Aorta (tissue), 5 donors: ENCODE measurements around the gene SAP130. TPM values are rescaled to one million over a fixed set of nuclear protein-coding genes. Genes with fewer than 3 reads are reported as not detected.

Experiments used
- ATAC-seq: fragments of 200-7000 bp; cut with Tn5 transposase; one replicate; pipeline ENCODE4 v1.9.1; 2022; ENCODE audit warnings: moderate library complexity; ENCODE audit not compliant: low FRiP score
- DNase-seq, 2 donors: peaks; one replicate each; pipeline ENCODE4 v3.0.0-alpha.2; 2020
- H3K27ac ChIP-seq, 2 donors: one replicate each; pipeline ENCODE4 v1.5.1; 2013; ENCODE audit warnings: low read length in 2 of 2, mild to moderate bottlenecking in 2 of 2, moderate library complexity in 2 of 2, control low read depth in 1 of 2, inconsistent platforms in 1 of 2, low read depth in 1 of 2
- H3K27me3 ChIP-seq, 2 donors: one replicate each; pipeline ENCODE4 v1.6.1; 2013; ENCODE audit warnings: control low read depth in 1 of 2, low read length in 1 of 2, mild to moderate bottlenecking in 1 of 2, moderate library complexity in 1 of 2; ENCODE audit not compliant: insufficient read depth in 2 of 2, control insufficient read depth in 1 of 2
- H3K36me3 ChIP-seq, 2 donors: one replicate each; pipeline ENCODE4 v1.6.1; 2013; ENCODE audit warnings: control low read depth in 1 of 2, low read length in 1 of 2, mild to moderate bottlenecking in 1 of 2; ENCODE audit not compliant: insufficient read depth in 2 of 2, control insufficient read depth in 1 of 2
- H3K4me1 ChIP-seq, 2 donors: one replicate each; pipeline ENCODE4 v1.6.1; 2013; ENCODE audit warnings: low read length in 2 of 2, control low read depth in 1 of 2, mild to moderate bottlenecking in 1 of 2, moderate library complexity in 1 of 2; ENCODE audit not compliant: insufficient read depth in 2 of 2, control insufficient read depth in 1 of 2
- H3K4me3 ChIP-seq, 2 donors: one replicate each; pipeline ENCODE4 v1.5.1; 2013; ENCODE audit warnings: low read length in 2 of 2, control low read depth in 1 of 2, mild to moderate bottlenecking in 1 of 2
- H3K9me3 ChIP-seq: one replicate; pipeline ENCODE4 v1.6.1; 2013; ENCODE audit warnings: mild to moderate bottlenecking, low read length; ENCODE audit not compliant: control insufficient read depth
- WGBS, 2 donors: extraction: QIAGEN DNeasy Blood & Tissue Kit; methylation state at CpG; one replicate each; pipeline ENCODE4 v1.1.7; 2013; 5-methylcytosine and 5-hydroxymethylcytosine counted together
- intact Hi-C, 2 donors: fragments of 100-400 bp; cut with DNase I; formaldehyde crosslinking; loops; one replicate each; pipeline versions ENCODE4 v1.14.2 to v1.15.0; 2022
- polyA plus RNA-seq, 2 donors: library from polyadenylated mRNA; stranded (reverse); fragments of 200-250 nt; gene quantifications; one replicate each; pipeline ENCODE4 v1.2.3, GENCODE V29; 2013
- total RNA-seq, 2 donors: library from RNA; stranded (reverse); fragmentation: NEBNext Ultra II Directional; extraction: Animal tissue kit (Norgen Biotek cat#: 25700); gene quantifications; one replicate each; pipeline ENCODE4 v1.2.1, GENCODE V29; 2021
- donor health status: healthy with polysubstance abuse.
- donor health status: Bipolar disorder and iron deficiency.
- donor health status: DM: no; HTN: no; CAD: no.
- donor health status: DM: no; HTN: no; CAD: no.
- donor health status: DM: yes; HTN: yes; CAD: no.

SAP130 gene
- total and polyA plus RNA-seq, 4 donors, result 3.6 to 23.8 (median 16.3) TPM

DNA sequence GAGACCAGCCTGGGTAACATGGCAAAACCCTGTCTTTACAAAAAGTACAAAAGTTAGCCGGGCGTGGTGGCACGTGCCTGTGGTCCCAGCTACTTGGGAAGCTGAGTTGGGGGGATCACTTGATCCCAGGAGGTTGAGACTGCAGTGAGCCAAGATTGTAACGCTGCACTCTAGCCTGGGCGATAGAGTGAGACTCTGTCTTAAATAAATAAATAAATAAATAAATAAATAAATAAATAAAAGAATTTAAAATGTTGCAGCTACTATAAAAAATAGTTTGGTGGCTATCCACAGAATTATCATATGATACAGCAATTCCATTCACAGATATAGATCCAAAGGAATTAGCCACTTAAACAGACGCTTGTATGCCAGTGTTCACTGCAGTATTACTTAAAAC lies 92.5 kb downstream of the SAP130 start:
- intact Hi-C loops, result no loop called here
- H3K36me3 ChIP-seq, result no peaks in the 10 kb centered on the region
- no peaks in the 10 kb centered on the region for H3K4me1 ChIP-seq
- no peak for DNase-seq
- 89 to 91% methylated on average over 6 of the region's 6 CpGs for WGBS, 2 donors
- no peaks in the 10 kb centered on the region for H3K9me3 ChIP-seq
- no peak overlapping the region for H3K4me3 ChIP-seq
- H3K27ac ChIP-seq, result no peak overlapping the region
- ATAC-seq, result no peak
- H3K27me3 ChIP-seq, result no peaks in the 10 kb centered on the region

DNA sequence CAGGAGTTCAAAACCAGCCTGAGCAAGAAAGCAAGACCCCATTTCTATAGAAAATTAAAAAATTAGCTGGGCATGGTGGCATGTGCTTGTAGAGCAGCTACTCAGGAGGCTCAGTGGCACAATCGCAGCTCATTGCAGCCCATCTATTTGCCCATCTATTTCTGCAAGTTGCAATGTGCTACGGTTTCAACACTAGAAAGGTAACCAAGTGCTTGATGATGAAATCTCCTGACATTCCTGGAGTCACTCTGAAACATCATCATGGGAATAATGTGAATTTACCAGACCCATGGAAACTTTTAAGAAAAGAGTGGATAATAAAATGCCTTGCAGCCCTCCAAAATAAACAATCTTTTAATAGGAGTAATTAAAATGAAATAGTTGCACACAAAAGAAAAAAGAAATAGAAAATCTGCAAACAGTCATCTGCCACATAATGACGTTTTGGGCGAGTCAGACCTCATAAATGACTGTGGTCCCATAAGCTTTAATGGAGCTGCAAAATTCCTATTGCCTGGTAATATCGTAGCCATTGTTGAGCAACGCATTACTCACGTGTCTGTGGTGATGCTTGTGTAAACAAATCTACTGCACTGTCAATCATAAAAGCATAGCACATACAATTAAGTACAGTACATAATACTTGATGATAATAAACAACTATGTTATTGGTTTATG lies 95.5 kb downstream of the SAP130 start:
- intact Hi-C loops, result no loop called here
- H3K36me3 ChIP-seq, result no peaks in the 10 kb centered on the region
- H3K4me3 ChIP-seq, result no peak overlapping the region
- ATAC-seq (no peak), DNase-seq (no peak)
- no peak overlapping the region for H3K27ac ChIP-seq
- no peaks in the 10 kb centered on the region for H3K27me3 ChIP-seq
- WGBS, 2 donors, result 79 to 82% methylated on average over 7 of the region's 7 CpGs
- H3K4me1 ChIP-seq, result no peaks in the 10 kb centered on the region
- H3K9me3 ChIP-seq, result no peaks in the 10 kb centered on the region

DNA sequence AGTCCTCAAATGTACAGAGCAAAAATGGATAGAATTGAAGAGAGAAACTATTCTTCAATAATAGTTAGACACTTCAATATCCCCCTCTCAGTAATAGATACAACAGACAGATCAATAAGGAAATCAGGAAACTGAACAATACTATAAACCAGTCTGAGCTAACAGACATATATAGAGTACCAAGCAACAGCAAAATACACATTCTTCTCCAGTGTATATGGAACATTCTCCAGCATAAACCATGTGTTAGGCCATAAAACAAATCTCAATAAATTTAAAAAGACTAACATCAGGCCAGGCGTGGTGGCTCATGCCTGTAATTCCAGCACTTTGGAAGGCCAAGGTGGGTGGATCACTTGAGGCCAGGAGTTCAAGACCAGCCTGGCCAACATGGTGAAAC lies 98.4 kb downstream of the SAP130 start:
- WGBS, 2 donors, result 81 to 88% methylated on average over 1 of the region's 1 CpG
- Histone ChIP-seq H3K4me3 (no peak overlapping the region), H3K27me3 (no peaks in the 10 kb centered on the region), H3K27ac (no peak overlapping the region), H3K36me3 (no peaks in the 10 kb centered on the region), H3K9me3 (no peaks in the 10 kb centered on the region), H3K4me1 (no peaks in the 10 kb centered on the region)
- DNase-seq (no peak), ATAC-seq (no peak)
- intact Hi-C loops, result no loop called here

DNA sequence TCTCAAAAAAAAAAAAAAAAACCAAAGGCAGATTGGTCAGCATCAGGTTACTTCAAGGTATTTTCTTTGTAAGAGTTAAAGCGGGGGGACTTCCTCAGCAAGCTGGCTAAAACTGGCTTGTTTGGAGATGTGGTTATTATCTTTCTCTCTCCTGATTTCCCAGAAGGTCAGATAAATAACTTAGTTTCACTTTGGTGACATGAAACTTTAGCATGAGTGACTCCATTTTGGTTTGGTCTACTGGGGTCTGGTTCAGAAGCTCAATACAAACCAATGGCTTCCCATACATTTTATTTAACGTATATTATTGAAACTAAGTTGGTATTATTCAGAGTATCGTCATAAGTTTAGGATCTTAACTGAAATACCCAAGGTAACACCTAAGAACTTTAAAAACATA lies 100.5 kb downstream of the SAP130 start:
- Histone ChIP-seq H3K36me3 (no peaks in the 10 kb centered on the region), H3K27ac (no peak overlapping the region), H3K27me3 (no peaks in the 10 kb centered on the region), H3K9me3 (no peaks in the 10 kb centered on the region), H3K4me3 (no peak overlapping the region), H3K4me1 (no peaks in the 10 kb centered on the region)
- ATAC-seq, result no peak
- WGBS, 2 donors, result 93% methylated on average over 3 of the region's 3 CpGs
- intact Hi-C loops, result no loop called here
- DNase-seq, result no peak

DNA sequence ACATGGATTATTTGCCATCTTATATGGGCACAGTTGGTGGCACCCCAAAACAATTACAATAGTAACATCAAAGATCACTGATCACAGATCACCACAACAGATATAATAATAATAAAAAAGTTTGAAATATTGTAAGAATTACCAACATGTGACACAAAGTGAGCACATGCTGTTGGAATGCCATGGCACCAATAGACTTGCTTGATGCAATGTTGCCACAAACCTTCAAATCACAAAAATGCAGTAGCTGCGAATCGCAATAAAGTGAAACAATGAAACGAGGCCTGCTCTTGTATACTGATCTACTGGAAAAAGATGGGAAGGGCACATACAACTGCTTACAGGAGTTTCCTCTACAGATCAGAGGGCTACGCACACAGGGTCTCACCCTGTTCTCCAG lies 109.9 kb downstream of the SAP130 start:
- Histone ChIP-seq H3K27me3 (no peaks in the 10 kb centered on the region), H3K4me3 (no peak overlapping the region), H3K27ac (no peak overlapping the region), H3K4me1 (no peaks in the 10 kb centered on the region), H3K9me3 (no peaks in the 10 kb centered on the region), H3K36me3 (no peaks in the 10 kb centered on the region)
- ATAC-seq, result no peak
- DNase-seq, result no peak
- WGBS, 2 donors, result 97 to 98% methylated on average over 4 of the region's 4 CpGs
- intact Hi-C loops, result no loop called here

DNA sequence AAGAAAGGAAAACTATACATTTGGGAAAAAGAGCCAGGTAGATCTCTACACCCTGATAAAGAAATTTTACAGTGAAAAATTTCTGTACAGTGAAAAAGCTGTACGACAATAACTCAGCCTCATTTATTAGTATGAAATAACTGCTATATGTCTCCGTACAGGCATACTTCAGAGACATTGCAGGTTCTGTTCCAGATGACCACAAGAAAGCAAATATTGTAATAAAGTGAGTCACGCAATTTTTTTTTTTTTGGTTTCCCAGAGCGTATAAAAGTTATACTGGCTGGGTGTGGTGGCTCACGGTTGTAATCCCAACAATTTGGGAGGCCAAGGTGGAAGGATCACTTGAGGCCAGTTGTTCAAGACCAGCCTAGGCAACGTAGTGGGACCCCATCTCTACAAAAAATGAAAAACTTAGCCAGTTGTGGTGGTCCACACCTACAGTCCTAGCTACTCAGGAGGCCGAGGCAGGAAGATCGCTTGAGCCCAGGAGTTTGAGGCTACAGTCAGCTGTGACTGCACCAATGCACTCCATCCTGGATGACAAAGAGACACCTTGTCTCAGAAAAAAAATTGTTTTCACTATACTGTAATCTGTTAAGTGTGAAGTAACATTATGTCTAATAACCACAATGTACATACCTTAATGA lies 113.9 kb downstream of the SAP130 start:
- H3K27ac ChIP-seq, result no peak overlapping the region
- H3K36me3 ChIP-seq, result no peaks in the 10 kb centered on the region
- H3K4me3 ChIP-seq, result no peak overlapping the region
- WGBS, 2 donors, result 91% methylated on average over 8 of the region's 8 CpGs
- intact Hi-C loops, result no loop called here
- H3K27me3 ChIP-seq, result no peaks in the 10 kb centered on the region
- no peaks in the 10 kb centered on the region for H3K9me3 ChIP-seq
- H3K4me1 ChIP-seq, result no peaks in the 10 kb centered on the region
- ATAC-seq (no peak), DNase-seq (no peak)

DNA sequence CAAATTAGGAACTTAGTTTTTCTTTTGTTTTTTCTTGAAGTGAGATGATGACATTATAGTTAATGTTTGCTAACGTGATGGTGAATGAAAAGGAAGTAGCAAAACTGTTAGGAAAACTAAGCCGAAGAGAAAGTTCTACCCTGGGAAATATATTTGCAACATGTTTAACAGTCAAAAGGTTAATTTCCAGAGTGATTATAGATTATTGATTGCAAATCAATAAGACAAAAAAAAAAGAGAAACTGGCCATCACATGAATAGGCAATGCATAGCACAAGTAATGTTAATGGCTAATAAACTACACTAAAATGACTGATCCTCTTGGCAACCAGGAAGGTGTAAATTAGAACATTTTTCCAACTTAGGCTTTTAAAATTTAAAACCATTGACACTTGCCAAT lies 116.1 kb downstream of the SAP130 start:
- Histone ChIP-seq H3K4me3 (no peak overlapping the region), H3K27me3 (no peaks in the 10 kb centered on the region), H3K36me3 (no peaks in the 10 kb centered on the region), H3K4me1 (no peaks in the 10 kb centered on the region), H3K9me3 (no peaks in the 10 kb centered on the region), H3K27ac (no peak overlapping the region)
- DNase-seq (no peak), ATAC-seq (no peak)
- intact Hi-C loops, result no loop called here
- 39 to 49% methylated on average over 2 of the region's 2 CpGs for WGBS, 2 donors

DNA sequence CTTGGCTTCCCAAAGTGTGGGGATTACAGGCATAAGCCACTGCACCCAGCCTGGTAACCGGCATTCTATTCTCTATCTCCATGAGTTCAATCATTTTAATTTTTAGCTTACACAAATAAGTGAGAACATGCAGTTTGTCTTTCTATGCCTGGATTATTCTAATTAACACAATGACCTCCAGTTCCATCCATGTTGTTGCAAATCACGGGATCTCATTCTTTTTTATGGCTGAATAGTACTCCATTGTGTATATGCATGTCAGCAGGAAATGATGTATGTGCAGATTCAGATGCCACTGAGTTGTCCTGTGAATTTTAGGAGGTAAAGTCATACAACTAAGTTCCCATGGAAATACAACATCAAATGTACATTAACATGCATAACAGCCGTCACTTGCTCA lies 117.4 kb downstream of the SAP130 start:
- intact Hi-C loops, result no loop called here

DNA sequence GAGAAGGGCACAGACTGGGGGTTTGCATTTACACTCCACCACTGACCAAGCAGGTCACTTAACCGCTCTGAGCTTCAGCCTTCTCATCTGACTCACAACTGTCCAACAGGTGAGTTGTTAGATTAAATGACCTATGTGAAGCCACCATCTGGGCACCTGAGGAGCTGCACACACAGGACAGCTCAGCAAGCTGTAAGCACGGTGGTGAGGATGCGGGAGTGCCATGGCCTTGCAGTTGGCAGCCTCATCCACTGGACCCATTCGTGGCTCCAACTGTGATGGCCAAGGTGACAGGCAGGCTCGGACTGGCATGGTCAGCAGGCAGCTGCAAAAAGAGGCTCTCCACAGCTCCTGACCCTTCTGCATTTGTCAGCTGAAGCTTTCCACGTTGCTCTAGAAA lies 118.8 kb downstream of the SAP130 start:
- Histone ChIP-seq H3K27me3 (no peaks in the 10 kb centered on the region), H3K36me3 (no peaks in the 10 kb centered on the region), H3K27ac (no peak overlapping the region), H3K9me3 (no peaks in the 10 kb centered on the region), H3K4me1 (no peaks in the 10 kb centered on the region), H3K4me3 (no peak overlapping the region)
- DNase-seq, result no peak
- no peak for ATAC-seq
- intact Hi-C loops, result no loop called here
- 68 to 72% methylated on average over 6 of the region's 6 CpGs for WGBS, 2 donors

More for the DNA sequence above, 117.4 kb downstream of the SAP130 start:
- WGBS, 2 donors, result 96% methylated on average over 3 of the region's 3 CpGs
- no peaks in the 10 kb centered on the region for H3K36me3 ChIP-seq
- no peak for DNase-seq
- no peak for ATAC-seq
- H3K9me3 ChIP-seq, result no peaks in the 10 kb centered on the region
- H3K4me1 ChIP-seq, result no peaks in the 10 kb centered on the region
- no peak overlapping the region for H3K27ac ChIP-seq
- H3K27me3 ChIP-seq, result no peaks in the 10 kb centered on the region
- no peak overlapping the region for H3K4me3 ChIP-seq
